Measurements from ENCODE around the gene LRRC61.

DNA sequence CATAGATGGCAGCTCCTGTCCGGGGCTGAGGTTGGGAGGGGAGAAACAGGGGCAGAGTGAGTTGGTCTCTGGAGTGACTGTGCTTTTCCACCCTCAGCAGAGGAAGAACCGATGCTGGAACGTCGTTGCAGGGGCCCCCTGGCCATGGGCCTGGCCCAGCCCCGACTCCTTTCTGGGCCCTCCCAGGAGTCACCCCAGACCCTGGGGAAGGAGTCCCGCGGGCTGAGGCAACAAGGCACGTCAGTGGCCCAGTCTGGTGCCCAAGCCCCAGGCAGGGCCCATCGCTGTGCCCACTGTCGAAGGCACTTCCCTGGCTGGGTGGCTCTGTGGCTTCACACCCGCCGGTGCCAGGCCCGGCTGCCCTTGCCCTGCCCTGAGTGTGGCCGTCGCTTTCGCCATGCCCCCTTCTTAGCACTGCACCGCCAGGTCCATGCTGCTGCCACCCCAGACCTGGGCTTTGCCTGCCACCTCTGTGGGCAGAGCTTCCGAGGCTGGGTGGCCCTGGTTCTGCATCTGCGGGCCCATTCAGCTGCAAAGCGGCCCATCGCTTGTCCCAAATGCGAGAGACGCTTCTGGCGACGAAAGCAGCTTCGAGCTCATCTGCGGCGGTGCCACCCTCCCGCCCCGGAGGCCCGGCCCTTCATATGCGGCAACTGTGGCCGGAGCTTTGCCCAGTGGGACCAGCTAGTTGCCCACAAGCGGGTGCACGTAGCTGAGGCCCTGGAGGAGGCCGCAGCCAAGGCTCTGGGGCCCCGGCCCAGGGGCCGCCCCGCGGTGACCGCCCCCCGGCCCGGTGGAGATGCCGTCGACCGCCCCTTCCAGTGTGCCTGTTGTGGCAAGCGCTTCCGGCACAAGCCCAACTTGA is 48.2 kb downstream of the LRRC61 start:
- TF ChIP-seq, protein P1, sequence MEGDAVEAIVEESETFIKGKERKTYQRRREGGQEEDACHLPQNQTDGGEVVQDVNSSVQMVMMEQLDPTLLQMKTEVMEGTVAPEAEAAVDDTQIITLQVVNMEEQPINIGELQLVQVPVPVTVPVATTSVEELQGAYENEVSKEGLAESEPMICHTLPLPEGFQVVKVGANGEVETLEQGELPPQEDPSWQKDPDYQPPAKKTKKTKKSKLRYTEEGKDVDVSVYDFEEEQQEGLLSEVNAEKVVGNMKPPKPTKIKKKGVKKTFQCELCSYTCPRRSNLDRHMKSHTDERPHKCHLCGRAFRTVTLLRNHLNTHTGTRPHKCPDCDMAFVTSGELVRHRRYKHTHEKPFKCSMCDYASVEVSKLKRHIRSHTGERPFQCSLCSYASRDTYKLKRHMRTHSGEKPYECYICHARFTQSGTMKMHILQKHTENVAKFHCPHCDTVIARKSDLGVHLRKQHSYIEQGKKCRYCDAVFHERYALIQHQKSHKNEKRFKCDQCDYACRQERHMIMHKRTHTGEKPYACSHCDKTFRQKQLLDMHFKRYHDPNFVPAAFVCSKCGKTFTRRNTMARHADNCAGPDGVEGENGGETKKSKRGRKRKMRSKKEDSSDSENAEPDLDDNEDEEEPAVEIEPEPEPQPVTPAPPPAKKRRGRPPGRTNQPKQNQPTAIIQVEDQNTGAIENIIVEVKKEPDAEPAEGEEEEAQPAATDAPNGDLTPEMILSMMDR (IDR thresholded peaks at IDR 0.05; ENCODE audit: insufficient read depth, low read length, poor library complexity, severe bottlenecking): no peak
- TF ChIP-seq EZH2phosphoT487 (conservative IDR thresholded peaks at IDR 0.05; ENCODE audit: low read length): no peak

Measured in SU-DHL-6 (cell line).